NCI-H2227 (cell line): ENCODE measurements around the gene TCHP.
"Not testable (repeated sequence)": the region's sequence is repeated elsewhere in the genome, so short reads cannot be mapped to it uniquely, and the experiment has no call there.

ENCODE experiments used
- DNase-seq: peaks from one replicate; lab custom pipeline; 2025; ENCODE audit not compliant: unreplicated experiment; lab: John Stamatoyannopoulos, UW

TCHP gene, protein sequence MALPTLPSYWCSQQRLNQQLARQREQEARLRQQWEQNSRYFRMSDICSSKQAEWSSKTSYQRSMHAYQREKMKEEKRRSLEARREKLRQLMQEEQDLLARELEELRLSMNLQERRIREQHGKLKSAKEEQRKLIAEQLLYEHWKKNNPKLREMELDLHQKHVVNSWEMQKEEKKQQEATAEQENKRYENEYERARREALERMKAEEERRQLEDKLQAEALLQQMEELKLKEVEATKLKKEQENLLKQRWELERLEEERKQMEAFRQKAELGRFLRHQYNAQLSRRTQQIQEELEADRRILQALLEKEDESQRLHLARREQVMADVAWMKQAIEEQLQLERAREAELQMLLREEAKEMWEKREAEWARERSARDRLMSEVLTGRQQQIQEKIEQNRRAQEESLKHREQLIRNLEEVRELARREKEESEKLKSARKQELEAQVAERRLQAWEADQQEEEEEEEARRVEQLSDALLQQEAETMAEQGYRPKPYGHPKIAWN

DNA sequence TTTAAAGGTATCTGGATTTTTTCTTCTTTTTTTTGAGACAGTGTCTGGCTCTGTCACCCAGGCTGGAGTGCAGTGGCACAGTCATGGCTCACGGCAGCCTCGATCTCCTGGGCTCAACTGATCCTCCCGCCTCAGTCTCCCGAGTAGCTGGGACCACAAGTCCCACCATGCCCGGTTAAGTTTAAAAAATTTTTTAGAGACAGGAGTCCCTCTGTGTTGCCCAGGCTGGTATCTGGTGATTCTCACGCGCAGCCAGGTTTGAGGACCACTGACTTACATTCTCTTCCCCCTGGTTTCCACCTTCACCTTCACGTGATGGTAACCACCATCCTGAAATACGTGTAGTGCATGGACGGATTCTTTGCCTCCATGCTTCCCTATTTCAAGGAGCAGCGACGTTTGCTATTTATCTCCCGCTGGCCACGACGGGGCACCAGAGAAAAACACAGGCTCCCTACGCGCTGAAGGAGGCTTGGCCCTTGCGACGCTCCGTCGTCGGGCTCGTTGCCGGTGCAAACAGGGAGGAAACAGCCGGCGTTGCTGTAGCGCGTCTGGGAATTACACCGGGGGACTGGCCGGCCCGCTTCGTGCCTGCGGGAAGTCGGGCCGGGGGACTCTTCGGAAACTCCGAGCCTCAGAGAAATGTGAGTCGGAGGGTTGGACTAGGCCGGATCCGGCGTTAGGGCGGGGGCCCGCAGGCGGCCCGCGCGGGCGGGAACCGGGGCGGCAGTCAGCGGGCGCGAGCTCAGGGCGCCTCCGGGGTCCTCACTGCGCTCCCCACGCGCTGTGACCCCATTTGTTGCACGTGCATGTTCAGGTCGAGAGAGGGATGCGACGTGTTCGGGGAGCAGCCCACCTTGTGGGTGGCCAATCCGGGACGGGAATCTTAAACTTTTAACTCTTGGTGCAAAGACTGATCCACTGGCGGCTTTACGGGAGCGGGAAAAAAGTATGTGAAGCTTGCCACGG lies at the start of gene TCHP:
TSS of gene TCHP (plus strand) at position 492 of the 969 bp plus-strand sequence. CDS start 2,753 bp downstream, outside the sequence.
- peak; percentile 88 for DNase-seq

DNA sequence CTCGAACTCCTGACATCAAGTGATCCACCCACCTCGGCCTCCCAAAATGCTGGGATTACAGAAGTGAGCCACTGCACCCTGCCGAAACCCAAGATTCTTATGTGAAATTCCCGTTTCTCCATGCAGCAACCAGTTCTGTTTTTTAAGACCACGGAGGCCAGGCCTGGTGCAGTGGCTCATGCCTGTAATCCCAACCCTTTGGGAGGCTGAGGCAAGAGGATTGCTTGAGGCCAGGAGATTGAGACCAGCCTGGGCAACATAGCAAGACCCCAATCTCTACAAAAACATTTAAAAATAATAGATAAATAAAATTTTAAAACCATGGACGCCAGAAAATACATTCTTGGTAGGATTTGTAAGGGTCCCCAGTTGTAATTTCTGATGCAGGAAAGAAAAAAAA lies 49.6 kb upstream of the TCHP start:
- not testable (repeated sequence) for DNase-seq

DNA sequence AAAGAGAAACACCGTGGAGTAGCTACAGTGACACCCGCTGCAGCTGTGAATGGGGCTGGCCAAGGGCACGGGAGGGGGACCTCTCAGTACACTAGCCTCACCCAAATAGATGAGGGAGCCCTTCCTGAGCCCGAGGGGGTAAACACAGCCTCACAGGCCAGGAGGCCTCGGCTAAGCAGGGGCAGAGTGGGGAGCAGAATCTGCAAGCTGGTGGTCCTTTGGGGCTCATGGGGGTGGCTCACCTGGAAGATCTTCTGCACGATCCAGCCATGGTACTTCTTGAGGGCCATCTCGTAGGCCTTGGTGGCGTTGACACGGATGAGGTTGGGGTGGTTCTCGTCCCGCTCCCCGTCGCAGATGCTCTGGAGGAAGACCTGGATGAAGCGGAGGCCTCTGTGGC lies 44.7 kb upstream of the TCHP start:
- no peak for DNase-seq

DNA sequence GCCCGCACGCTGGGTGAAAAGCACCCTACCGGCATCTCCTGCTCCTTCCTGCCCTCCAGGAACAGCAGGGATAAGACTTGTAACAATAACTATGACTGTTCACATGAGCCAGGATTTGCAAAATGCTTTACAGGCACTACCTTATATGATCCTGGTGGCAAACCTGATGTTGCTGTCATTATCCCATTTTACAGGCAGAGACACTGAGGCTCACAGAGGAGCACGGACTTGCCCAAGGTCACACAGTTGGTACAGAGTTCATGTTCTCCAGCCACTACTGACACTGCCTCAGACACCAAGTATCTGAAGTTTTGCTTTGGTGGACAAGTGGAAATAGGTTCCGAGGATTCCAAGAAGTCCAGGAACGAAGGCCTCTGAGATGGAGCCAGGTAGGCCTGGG lies 42.4 kb upstream of the TCHP start:
- no peak for DNase-seq

DNA sequence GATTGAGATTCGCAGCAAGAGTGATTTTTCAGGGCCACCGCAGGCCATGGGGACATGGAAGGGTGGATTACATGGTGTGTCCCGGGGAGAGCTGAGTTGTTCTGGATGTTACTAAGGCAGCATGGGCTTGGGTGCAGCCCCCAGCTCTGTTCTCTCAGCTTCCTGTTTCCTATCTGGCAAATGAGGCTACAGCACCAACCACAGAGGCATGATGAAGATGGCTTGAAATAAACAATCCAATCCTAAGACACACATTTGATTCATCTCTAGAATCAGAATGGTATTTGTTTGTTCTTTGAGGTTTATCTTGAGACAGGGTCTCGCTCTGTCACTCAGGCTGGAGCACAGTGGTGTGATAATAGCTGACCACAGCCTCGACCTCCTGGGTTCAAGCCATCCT lies 41.3 kb upstream of the TCHP start:
- DNase-seq: no peak

DNA sequence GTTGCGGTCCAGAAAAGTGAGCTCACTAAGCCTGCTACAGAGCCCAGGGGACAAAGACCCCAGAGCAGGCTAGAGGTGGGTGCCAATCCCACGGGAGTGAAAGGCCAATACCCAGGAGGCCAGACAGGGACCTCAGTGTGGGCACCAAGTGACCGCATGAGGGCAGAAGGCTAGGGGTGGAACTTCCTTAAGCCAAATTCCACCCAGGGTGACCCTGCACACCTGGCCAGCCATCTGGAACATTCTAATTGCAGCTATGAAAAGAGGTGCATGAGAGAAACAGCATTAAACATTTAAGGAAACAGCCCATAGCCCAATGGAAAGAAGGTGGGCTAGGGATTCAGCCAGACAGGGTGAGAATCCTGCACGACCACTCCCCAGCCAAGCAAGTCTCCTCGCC lies 39.1 kb upstream of the TCHP start:
- DNase-seq: no peak

DNA sequence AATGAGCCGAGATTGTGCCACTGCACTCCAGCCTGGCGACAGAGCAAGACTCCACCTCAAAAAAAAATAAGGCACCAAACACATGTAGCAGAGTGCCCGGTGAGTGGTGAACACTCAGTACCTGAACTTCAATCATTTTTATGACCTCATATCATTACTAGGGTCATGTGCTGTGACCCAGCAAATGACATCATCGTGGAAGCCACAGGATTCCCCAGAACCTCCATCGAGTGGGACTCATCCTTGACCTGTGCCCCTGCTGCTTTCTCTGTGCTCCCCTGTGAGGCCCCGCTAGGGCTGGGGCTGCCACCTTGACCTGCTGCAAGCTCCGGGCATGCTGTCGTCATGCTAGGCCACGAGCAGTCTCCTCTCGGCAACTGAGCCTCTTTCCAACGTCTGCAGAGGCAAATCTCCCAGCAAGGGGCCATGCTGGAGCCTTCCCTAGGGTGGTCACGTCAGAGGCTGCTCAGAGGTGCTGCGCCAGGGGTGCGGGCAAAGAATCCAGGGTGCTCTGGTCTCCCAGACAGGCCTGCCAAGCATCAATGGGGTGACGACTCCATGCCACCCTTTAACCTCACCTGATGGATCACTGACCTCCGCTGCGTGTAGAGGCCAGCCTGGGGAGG lies 38.3 kb upstream of the TCHP start:
- no peak for DNase-seq

DNA sequence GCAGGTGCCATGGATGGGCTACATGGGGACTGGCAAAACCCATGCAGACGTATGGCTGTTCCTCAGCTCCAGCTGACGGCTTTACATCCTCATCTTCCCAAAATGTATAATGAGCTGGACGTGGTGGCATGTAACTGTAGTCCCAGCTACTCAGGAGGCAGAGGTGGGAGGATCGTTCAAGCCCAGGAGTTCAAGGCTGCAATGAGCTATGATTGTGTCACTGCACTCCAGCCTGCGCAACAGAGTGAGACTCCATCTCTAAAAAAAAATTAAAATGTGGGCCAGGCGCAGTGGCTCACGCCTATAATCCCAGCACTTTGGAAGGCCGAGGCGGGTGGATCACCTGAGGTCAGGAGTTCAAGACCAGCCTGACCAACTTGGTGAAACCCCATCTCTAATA lies 37.6 kb upstream of the TCHP start:
- not testable (repeated sequence) for DNase-seq

DNA sequence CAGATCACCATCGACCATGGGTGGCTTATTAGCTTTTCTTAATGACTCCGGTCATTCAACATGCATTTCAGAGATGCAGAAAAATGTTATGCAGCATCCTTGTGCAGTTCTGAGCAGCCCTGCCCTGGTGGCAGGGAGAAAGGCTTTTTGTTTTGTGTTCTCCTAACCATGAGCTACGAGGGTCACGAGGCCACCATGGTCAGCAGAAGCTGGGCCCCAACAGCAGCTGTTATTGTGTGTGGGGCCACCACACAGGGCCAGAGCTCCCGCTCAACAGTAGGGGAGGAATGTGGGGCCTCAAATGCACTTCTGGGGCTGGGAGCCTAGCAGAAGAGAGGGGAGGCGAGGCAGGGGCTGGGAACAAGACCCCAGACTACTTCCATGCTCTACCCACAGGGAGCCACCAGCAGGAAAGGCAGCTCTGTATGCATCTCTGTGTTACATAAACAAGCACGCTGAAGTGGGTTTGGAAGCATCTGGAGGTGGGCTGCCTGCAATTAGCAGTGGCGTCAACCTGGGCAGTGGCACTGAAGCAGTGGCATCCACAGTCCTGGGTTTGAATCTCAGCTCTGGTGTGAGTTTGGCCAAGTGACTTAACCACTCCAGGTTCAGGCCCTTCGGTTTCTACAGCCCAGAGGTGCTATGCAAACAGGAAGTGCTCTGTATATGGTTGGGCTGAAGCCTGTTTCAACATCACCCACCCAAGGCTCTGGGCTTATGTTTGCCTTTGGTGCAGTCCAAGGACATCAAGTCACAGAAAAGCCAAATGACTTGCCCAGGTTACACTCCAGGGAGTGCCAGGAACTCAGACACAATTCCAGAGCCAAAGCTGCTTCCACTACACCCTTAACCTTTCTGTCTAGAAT lies 36.0 kb upstream of the TCHP start:
- DNase-seq: no peak

DNA sequence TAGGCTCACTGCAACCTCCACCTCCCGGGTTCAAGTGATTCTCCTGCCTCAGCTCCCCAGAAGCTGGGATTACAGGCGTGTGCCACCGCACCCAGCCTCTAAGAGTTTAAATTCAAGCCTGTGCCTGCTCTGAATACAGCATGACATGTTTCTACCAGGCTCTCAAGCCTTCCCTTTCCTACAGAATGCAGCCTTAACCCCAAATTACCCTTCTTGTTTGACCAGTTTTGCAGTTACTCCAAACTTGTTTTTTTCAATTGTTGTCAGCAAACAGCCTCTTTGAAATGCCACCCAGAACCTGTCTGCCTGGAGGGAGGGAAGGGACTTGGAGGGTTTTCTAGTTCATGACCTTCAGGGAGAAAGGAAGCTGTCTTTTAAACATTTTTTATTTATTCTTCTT lies 35.2 kb upstream of the TCHP start:
- no peak for DNase-seq

DNA sequence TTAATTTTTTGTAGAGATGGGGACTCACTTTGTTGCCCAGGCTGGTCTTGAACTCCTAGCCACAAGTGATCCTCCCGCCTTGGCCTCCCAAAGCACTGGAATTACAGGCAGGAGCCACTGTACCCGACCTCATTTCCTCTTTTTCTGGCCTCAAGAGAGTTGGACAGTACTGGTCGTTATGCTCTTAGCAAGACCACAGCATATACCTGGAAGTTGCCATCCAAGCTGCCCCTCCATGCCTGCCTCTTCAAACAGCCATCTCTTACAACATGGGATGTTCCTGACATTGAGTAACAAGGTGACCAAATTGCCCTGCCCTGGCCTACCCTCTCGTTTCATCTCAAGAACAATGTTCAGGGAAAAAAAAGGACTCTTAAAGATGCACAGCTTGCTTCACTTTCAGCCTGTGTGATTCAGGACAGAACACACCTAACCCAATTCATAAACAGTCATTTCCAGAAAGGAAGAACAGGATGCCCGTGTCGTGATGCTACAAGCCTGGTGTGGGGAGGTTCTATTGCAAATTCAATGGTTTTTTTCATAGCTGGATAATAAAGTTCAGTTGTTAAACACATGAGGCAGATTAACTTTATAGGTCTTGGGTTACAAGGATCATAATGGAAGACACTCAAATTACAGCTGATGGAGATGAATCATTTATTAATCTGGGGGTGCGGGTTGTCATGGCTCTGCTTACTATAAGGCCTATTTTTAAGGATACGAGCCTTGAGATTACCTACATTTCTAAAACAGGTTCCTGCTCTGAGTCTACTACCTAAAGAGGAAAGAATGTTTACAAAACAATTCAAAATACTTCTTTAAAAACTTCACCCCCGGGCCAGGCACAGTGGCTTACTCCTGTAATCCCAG lies 31.7 kb upstream of the TCHP start:
- DNase-seq: no peak

DNA sequence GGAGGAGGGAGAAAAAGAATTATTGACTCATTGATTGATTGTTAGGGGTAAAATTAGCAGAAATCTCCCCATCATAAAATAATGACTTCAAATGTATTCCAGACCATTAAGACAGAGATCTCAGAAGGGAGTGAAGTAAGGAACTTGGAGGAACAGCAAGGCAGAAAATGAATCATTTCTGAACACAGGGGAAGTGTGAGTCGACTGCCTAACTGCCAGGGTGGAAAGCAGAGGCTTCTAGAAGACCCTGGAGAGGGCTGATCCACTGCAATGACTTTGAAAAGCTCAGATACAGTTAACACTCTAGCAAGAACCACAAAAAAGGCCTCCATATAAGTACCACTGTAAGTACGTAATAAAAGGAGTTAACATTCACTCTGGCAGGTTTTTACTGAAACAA lies 29.4 kb upstream of the TCHP start:
- DNase-seq: no peak

DNA sequence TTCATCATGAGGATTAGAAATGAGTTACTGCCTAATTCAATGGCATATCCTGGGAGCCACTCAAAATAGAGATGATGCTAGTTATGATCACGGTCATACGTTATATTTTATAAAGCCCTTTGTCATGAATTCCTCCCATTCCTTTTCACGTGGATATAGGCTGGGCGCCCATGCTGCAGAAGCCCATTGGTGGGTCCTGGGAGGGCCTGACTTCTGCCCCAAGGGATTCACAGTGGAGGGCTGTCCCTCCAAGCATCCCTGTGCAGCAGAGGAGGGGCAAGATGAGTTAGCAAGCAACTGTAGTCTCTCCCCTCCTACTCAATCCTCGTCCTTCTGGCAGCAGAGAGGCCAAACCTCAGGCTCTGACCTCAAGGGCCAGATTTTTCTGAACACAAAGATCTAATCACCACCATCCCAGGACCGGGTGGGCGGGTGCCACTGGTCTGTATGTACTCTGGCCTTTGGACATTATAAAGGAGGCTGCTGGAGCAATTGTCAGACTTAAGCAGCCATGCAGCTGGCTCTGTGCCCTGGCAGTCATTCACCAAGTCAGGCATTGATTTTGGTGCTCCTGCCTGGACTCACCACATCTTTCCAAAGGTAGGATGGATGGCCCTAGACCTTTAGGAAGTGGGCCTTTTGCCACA lies 28.3 kb upstream of the TCHP start:
- DNase-seq: no peak

DNA sequence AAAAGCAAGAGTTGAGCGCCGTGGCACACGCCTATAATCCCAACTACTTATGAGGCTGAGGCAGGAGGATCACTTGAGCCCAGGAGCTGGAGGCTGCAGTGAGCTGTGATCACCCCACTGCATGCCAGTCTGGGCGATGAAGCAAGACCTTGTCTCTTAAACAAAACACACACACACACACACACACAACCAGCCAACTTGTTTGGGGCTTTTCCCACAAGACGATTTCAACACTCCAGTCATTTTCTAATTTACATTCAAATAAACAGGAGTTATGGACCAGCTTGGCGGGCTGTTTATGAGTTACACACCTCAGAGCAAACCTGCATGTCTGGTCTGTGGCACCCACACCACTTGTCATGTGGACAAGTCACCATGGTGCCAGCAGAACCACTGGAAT lies 26.4 kb upstream of the TCHP start:
- no peak for DNase-seq

DNA sequence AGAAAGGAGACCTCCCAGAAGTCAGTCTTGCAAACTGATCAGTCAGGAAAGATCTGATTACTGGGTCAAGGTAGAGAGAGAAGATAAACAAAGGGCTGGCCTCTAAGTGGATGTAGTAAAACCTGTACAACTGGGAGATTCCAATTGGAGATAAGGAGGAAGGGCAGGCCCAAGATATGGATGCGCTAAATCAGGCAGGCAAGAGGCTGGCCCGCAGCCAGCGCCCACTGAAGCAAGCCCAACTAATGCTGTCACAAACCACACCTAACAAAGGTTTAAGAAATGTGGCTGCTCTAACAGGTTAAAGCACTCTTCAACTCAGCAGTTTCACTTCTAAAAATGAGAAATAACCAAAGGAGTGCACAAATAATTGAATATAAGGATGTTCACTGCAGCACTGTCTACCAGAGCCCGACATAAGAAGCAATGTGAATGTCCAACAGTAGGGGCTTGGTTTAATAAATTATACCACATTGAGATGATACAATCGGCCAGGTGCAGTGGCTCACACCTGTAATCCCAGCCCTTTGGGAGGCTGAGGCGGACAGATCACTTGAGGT lies 24.4 kb upstream of the TCHP start:
- DNase-seq: peak; percentile 30

DNA sequence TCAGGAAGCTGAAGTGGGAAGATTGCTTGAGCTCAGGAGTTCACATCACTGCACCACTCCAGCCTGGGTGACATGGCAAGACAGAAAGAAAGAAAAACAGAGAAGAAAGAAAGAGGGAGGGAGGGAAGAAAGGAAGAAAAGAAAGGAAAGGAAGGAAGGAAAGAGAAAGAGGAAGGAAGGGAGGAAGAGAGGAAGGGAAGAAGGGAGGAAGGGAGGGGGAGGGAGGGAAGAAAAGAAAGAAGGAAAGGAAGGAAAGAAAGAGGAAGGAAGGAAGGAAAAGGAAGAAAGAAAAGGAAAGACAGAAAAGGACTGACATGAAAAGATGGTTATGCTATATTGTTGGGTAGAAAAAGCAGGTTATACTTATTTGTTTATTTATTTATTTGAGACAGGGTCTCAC lies 23.7 kb upstream of the TCHP start:
- no peak for DNase-seq

DNA sequence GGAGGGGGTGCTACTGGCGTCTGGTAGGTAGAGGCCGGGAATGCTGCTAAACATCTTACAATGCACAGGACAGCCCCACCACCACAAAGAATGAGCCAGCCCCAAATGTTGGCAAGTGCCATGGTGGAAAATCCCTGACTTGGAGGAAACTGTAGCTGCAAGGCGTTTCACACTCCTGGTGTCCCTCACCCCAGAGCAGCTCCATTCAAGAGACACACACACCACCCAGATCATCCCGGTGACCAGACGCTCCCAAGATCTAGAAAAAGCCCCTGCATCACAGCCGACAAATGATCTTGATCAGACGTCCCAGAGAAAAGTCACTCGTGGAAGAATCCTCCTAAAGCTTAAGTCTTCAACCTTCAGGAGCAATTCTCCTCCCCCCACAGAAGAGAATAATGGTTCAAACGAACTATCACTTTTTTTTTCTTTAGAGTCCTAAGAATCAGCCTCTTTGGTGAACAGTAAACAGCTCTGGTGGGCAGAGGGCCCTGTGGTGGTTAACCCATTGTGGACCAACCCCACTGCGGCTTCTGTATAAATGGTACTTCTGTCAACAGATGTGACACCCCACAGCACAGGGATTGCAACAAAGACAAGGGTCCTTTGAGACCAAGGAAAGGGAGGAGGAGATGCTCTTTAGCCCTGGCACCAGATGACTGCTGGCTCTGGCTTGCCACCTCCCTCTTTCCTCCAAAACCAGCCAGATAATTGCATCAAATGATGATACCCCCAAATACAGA lies 22.4 kb upstream of the TCHP start:
- no peak for DNase-seq

DNA sequence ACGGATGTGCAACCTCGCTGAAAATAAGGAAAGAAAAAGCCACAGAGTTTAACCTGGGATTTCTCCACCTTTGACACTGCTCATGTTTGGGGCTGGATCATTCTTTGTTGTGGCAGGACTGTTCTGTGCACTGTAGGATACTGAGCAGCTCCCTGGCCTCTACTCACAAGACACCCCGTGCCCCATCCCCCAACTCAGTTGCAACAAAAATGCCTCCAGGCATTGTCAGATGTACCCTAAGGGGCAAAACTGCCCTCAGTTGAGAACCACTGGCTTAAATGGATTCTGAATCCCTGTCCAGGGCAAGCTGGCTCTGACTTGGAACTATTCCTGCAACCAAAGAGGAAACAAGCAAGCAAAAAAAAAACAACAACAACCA lies 21.8 kb upstream of the TCHP start:
- DNase-seq: no peak
